Smooth muscle cell (in vitro differentiated cells): ENCODE data around the gene TIMP4. TPM values are rescaled to one million over a fixed set of nuclear protein-coding genes. Genes with fewer than 3 reads are reported as not detected.

Experiments used
- DNase-seq: peaks from one replicate; lab custom pipeline; 2025; ENCODE audit not compliant: unreplicated experiment; lab: John Stamatoyannopoulos, UW
- H2AFZ ChIP-seq: fragments of 200-600 bp; sonication (generic); 2 replicates; pipeline ENCODE4 v1.6.0; 2016; ENCODE audit warnings: antibody characterized with exemption, low read depth, mild to moderate bottlenecking
- H3F3A ChIP-seq: fragments of 200-600 bp; sonication (generic); 2 replicates; pipeline ENCODE4 v1.6.0; 2017; ENCODE audit warnings: antibody characterized with exemption, low read depth
- H3K27ac ChIP-seq: fragments of 200-600 bp; sonication (generic); 2 replicates; pipeline ENCODE4 v1.5.1; 2016; ENCODE audit warnings: low read depth, mild to moderate bottlenecking
- H3K27me3 ChIP-seq: fragments of 200-600 bp; sonication (generic); 2 replicates; pipeline ENCODE4 v1.6.1; 2016; ENCODE audit warnings: low read depth, mild to moderate bottlenecking
- H3K36me3 ChIP-seq: fragments of 200-600 bp; sonication (generic); 2 replicates; pipeline ENCODE4 v1.5.1; 2016; ENCODE audit warnings: low read depth
- H3K4me1 ChIP-seq: fragments of 200-600 bp; sonication (generic); 2 replicates; pipeline ENCODE4 v1.5.1; 2016; ENCODE audit warnings: low read depth
- H3K4me2 ChIP-seq: fragments of 200-600 bp; sonication (generic); 2 replicates; pipeline ENCODE4 v1.6.0; 2016; ENCODE audit warnings: mild to moderate bottlenecking
- H3K4me3 ChIP-seq: fragments of 200-600 bp; sonication (generic); 2 replicates; pipeline ENCODE4 v1.5.1; 2016; ENCODE audit warnings: mild to moderate bottlenecking
- H3K79me2 ChIP-seq: fragments of 200-600 bp; sonication (generic); 2 replicates; pipeline ENCODE4 v1.6.0; 2016; ENCODE audit warnings: low read depth, mild to moderate bottlenecking
- H3K9ac ChIP-seq: fragments of 200-600 bp; sonication (generic); 2 replicates; pipeline ENCODE4 v1.6.0; 2016; ENCODE audit warnings: low read depth
- H3K9me3 ChIP-seq: fragments of 200-600 bp; sonication (generic); replicated peaks from 2 replicates; pipeline ENCODE4 v1.5.1; 2016; ENCODE audit warnings: low read depth
- H4K20me1 ChIP-seq: fragments of 200-600 bp; sonication (generic); 2 replicates; pipeline ENCODE4 v1.6.0; 2016; ENCODE audit warnings: low read depth
- CTCF ChIP-seq: fragments of 200-600 bp; sonication (generic); IDR thresholded peaks from 2 replicates; pipeline ENCODE4 v1.5.1; 2017; ENCODE audit warnings: borderline replicate concordance, mild to moderate bottlenecking, antibody characterized with exemption; ENCODE audit not compliant: insufficient read depth, poor library complexity, severe bottlenecking
- WGBS: methylation state at CpG from one replicate; pipeline ENCODE4 v1.1.7; 2016; ENCODE audit warnings: low lambda C conversion rate; 5-methylcytosine and 5-hydroxymethylcytosine counted together
- polyA plus RNA-seq: library from polyadenylated mRNA; unstranded; fragments of >200 nt; fragmentation: Nextera tagmentation; extraction: Ambion mirVana; gene quantifications from 2 replicates; pipeline ENCODE4 v1.2.1, GENCODE V29; 2016
- total RNA-seq: library from RNA; depleted of rRNA; stranded (reverse); fragments of >200 nt; gene quantifications from 2 replicates; pipeline ENCODE4 v1.2.3, GENCODE V29; 2014

TIMP4 gene
- total and polyA plus RNA-seq, 2 experiments from 2014 or later, result 0.27 to 1.5 TPM

- TF ChIP-seq CTCF, result peak; percentile 29
- no peaks in the 10 kb centered on the region for H3K9me3 ChIP-seq
- no peak overlapping the region for H3K9ac ChIP-seq
- no peaks in the 10 kb centered on the region for H3F3A ChIP-seq
- H3K79me2 ChIP-seq, result no peaks in the 10 kb centered on the region
- H3K4me1 ChIP-seq, result no peaks in the 10 kb centered on the region
- no peaks in the 10 kb centered on the region for H3K36me3 ChIP-seq
- H3K4me3 ChIP-seq, result no peak overlapping the region
- H4K20me1 ChIP-seq, result no peaks in the 10 kb centered on the region
- DNase-seq, result no peak
- H3K4me2 ChIP-seq, result no peak overlapping the region
- WGBS, result 63% methylated on average over 1 of the region's 1 CpG
- no peak overlapping the region for H3K27ac ChIP-seq
- no peak overlapping the region for H2AFZ ChIP-seq
- H3K27me3 ChIP-seq, result no peaks in the 10 kb centered on the region
Measured at GRCh38 chr3:12138044-12138443, 20.7 kb downstream of the TIMP4 start.

- TF ChIP-seq CTCF, result no peak
- H2AFZ ChIP-seq, result no peak overlapping the region
- H3K27ac ChIP-seq, result no peak overlapping the region
- DNase-seq, result no peak
- H4K20me1 ChIP-seq, result no peaks in the 10 kb centered on the region
- WGBS, result 98% methylated on average over 3 of the region's 3 CpGs
- H3K4me1 ChIP-seq, result no peaks in the 10 kb centered on the region
- H3K4me3 ChIP-seq, result no peak overlapping the region
- H3K9ac ChIP-seq, result no peak overlapping the region
- H3K27me3 ChIP-seq, result no peaks in the 10 kb centered on the region
- H3K36me3 ChIP-seq, result no peaks in the 10 kb centered on the region
- H3K9me3 ChIP-seq, result no peaks in the 10 kb centered on the region
- H3K79me2 ChIP-seq, result no peaks in the 10 kb centered on the region
- no peak overlapping the region for H3K4me2 ChIP-seq
- H3F3A ChIP-seq, result no peaks in the 10 kb centered on the region
Measured at GRCh38 chr3:12136371-12136770, 22.3 kb downstream of the TIMP4 start.

GRCh38 chr3:12135029-12135657 is 23.6 kb downstream of the TIMP4 start:
- Histone ChIP-seq H3K79me2 (no peaks in the 10 kb centered on the region), H3K4me2 (no peak overlapping the region), H2AFZ (no peak overlapping the region), H3F3A (no peaks in the 10 kb centered on the region), H3K27ac (no peak overlapping the region), H3K4me1 (no peaks in the 10 kb centered on the region), H4K20me1 (no peaks in the 10 kb centered on the region), H3K36me3 (no peaks in the 10 kb centered on the region), H3K9me3 (no peaks in the 10 kb centered on the region), H3K9ac (no peak overlapping the region), H3K27me3 (no peaks in the 10 kb centered on the region), H3K4me3 (no peak overlapping the region)
- 2% methylated on average over 3 of the region's 3 CpGs for WGBS
- TF ChIP-seq CTCF, result peak; percentile 84
- no peak for DNase-seq

- Histone ChIP-seq H3K79me2 (no peaks in the 10 kb centered on the region), H3K4me2 (no peak overlapping the region), H4K20me1 (no peaks in the 10 kb centered on the region), H3K9me3 (no peaks in the 10 kb centered on the region), H3K27ac (no peak overlapping the region), H3K4me1 (no peaks in the 10 kb centered on the region), H3K4me3 (no peak overlapping the region), H2AFZ (no peak overlapping the region), H3K36me3 (no peaks in the 10 kb centered on the region), H3F3A (no peaks in the 10 kb centered on the region), H3K9ac (no peak overlapping the region), H3K27me3 (no peaks in the 10 kb centered on the region)
- no peak for TF ChIP-seq CTCF
- WGBS, result 20% methylated on average over 1 of the region's 1 CpG
- no peak for DNase-seq
Measured at GRCh38 chr3:12132881-12133280, 25.8 kb downstream of the TIMP4 start.
